ENCODE measurements around the gene ANTKMT. TPM values are rescaled to one million over a fixed set of nuclear protein-coding genes. Genes with fewer than 3 reads are reported as not detected.
A peak's percentile ranks its signal among the peaks of the same experiment; 100 is the strongest.

Gene ANTKMT
- total RNA-seq, 1 donor = 25.3 TPM

- DNase-seq (ENCODE audit: low read depth in 2 of 3, low spot score in 2 of 3) = peak in 1 of 3 donors; percentile 54
These were observed 8.2 kb upstream of the ANTKMT start for GRCh38 chr16:712740-713250.

- no peak for DNase-seq (ENCODE audit: low read depth in 2 of 3, low spot score in 2 of 3)
These were observed 6.9 kb upstream of the ANTKMT start for GRCh38 chr16:714079-714478.

- DNase-seq (ENCODE audit: low read depth in 2 of 3, low spot score in 2 of 3) = peak; percentile 70 to 83 (median 81)
These were observed 6.1 kb upstream of the ANTKMT start, which contains the start of gene METRN for GRCh38 chr16:714558-715476. METRN (plus strand) TSS chr16:715118; CDS start chr16:715290, 172 bp downstream.

- no peak for DNase-seq (ENCODE audit: low read depth in 2 of 3, low spot score in 2 of 3)
These were observed 5.3 kb upstream of the ANTKMT start for GRCh38 chr16:715477-716199.

- no peak for DNase-seq (ENCODE audit: low read depth in 2 of 3, low spot score in 2 of 3)
These were observed 4.8 kb upstream of the ANTKMT start for GRCh38 chr16:716200-716568.

GRCh38 chr16:716768-717325 lies 4.1 kb upstream of the ANTKMT start:
- DNase-seq (ENCODE audit: low read depth in 2 of 3, low spot score in 2 of 3) = no peak

GRCh38 chr16:717450-718245 lies 3.3 kb upstream of the ANTKMT start:
- DNase-seq (ENCODE audit: low read depth in 2 of 3, low spot score in 2 of 3) = no peak

GRCh38 chr16:718389-718788 lies 2.6 kb upstream of the ANTKMT start:
- no peak for DNase-seq (ENCODE audit: low read depth in 2 of 3, low spot score in 2 of 3)

- DNase-seq (ENCODE audit: low read depth in 2 of 3, low spot score in 2 of 3) = no peak
These were observed 2.0 kb upstream of the ANTKMT start for GRCh38 chr16:718922-719321.

- no peak for DNase-seq (ENCODE audit: low read depth in 2 of 3, low spot score in 2 of 3)
These were observed 1.0 kb upstream of the ANTKMT start for GRCh38 chr16:719815-720446.

- DNase-seq (ENCODE audit: low read depth in 2 of 3, low spot score in 2 of 3) = peak in 1 of 3 donors; percentile 53
These were observed 428 bp upstream of the ANTKMT start for GRCh38 chr16:720447-720989.

- no peak for DNase-seq (ENCODE audit: low read depth in 2 of 3, low spot score in 2 of 3)
These were observed 1.0 kb downstream of the ANTKMT start for GRCh38 chr16:721765-722540.

- DNase-seq (ENCODE audit: low read depth in 2 of 3, low spot score in 2 of 3) = no peak
These were observed 2.1 kb downstream of the ANTKMT start for GRCh38 chr16:722835-723633.

- DNase-seq (ENCODE audit: low read depth in 2 of 3, low spot score in 2 of 3) = no peak
These were observed 2.7 kb downstream of the ANTKMT start for GRCh38 chr16:723695-724094.

- DNase-seq (ENCODE audit: low read depth in 2 of 3, low spot score in 2 of 3) = no peak
These were observed 3.5 kb downstream of the ANTKMT start for GRCh38 chr16:724188-725040.

GRCh38 chr16:725041-725376 lies 4.1 kb downstream of the ANTKMT start:
- DNase-seq (ENCODE audit: low read depth in 2 of 3, low spot score in 2 of 3) = no peak

GRCh38 chr16:725463-726187 lies 4.7 kb downstream of the ANTKMT start:
- no peak for DNase-seq (ENCODE audit: low read depth in 2 of 3, low spot score in 2 of 3)

Measured in hematopoietic multipotent progenitor cell (in vitro differentiated cells).